GM19240 (cell line): ENCODE data around the gene GSTA2.
"Not testable (repeated sequence)": the region's sequence is repeated elsewhere in the genome, so short reads cannot be mapped to it uniquely, and the experiment has no call there.

Source experiments
- DNase-seq: peaks from one replicate; pipeline ENCODE4 v3.0.0; 2011; ENCODE audit warnings: low spot score; ENCODE audit not compliant: insufficient read length

The GSTA2 gene

DNA sequence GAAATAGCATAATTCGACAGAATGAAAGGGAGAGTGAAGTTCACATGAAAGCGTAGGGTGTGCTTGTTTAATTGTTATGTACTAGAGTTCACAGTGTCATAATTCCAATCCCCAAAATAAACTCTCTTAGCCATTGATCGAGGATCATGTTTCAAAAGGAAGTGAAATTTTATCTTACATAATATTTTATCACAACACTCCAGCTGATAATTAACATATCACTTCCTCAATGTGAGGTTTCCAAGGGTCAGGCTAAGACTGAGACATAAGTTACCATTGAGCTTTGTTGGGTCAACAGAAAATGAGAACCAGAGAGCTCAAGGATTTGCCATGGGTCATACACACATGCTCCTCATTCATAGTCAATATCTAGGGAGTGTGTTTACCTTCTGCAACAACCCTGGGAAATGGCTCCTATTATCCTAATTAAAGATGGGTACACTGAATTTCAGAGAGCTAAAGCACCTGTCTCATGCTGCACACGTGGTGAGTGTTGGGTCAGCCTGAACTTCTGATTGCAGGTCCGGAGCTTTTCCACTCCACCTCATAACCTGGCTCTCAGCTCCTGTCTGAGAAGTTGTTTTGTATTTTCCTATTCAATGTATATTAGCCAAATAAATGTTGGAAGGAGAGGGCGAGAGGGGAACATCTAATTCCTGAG, 3.0 kb downstream of the GSTA2 start:
- no peak for DNase-seq

DNA sequence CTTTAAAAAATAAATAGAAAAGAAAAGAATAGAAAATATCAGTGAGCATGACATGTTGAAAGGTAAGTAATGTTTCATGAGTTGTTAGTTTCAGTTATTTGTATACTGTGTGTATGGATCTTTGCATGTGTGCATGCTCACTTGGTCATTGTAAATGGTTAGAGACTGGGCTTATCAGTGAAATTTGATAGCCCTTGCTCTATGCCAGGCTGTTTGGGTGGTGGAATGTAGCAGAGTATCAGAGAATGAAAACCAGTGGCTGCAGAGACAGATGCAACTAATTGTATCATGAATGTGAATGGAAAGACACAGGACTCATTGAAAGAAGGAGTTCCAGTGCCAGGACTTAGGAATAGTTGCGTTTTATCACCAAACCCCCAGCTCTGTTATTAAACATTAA, 4.2 kb downstream of the GSTA2 start:
- DNase-seq: no peak

DNA sequence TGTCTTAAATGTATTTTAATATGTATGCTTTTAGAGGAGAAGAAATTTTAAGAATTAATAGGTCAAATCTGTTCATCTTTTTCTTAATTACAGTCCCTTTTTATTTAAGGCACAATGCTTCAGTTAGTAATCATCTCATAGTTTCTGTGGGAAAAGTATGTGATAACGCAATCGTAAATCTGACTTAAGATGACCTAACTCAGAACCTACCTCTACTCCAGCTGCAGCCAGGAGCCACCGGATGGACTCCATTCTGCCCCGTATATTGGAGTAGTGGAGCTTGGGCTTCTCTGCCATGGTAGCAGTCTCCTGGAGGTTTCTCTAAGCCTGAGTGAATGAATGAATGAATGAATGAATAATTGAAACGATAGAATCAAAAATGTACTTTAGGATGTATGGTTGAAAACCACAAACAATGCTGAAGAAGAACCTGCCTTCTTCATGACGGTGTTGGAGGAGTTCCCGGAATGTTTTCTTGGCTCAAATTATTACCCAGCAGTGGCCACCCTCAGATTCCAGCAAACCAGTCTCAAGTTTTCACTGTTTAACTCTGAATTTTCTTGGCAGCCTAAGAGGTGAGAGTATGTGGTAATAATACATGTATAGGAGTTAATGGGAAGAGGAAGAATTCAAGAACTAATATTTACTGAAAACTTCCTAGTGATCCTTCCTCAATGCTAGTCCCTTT, 5.5 kb downstream of the GSTA2 start:
- DNase-seq: not testable (repeated sequence)

DNA sequence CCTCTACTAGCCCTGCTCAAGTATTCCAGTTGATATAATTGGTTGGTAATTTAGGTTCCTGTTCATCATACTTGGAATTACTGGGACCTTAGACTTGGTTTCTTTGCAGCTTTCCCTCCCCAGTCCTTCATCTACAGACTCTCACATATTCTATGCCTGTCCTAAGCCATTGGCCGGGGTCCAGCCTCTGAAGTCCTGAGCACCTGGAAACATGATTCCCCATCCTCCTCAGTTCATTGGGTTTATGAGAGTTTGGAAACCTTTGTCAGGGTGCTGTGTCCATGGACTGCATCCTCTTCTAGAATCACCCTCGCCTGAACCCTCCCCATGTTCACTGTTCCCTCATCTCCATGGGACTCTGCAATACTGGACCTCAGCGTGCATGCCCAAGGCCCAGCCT, 8.8 kb downstream of the GSTA2 start:
- DNase-seq: no peak

DNA sequence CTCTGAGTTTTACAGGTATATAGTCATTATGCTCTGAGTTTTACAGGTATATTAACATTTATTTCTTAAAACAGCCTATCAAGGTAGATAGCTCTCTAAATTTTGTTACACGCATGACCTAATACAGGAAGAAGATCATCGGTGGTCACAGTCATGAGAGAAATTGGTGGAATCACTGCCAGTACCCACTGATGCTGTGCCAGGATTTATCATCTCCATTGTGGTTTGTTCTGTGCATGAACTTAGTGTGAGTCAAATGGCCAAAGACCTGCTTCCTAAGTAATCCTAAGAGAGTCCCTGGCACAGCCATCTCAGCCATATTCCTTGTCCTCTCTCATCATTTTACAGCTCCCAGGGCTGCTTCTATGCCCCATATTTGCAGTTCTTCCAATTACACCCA, 10.1 kb downstream of the GSTA2 start:
- not testable (repeated sequence) for DNase-seq

DNA sequence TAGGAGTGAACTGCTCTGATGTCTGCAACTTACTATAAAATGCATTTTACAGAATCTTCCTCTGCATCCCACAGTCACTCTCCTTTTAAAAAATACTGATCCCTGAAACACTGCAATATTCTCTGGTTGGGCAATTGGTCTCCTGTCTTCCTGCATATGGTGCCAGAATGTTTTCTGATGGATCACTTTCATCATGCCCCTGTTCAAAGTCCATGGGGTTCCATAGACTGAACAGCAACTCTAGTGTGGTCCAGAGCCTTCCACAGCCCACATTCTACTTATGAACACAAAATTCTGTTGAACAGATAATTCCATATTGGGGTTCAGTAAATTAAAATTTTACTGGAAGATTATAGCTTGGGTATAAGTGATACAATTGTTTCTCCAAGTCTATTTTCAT, 11.0 kb downstream of the GSTA2 start:
- DNase-seq: no peak

DNA sequence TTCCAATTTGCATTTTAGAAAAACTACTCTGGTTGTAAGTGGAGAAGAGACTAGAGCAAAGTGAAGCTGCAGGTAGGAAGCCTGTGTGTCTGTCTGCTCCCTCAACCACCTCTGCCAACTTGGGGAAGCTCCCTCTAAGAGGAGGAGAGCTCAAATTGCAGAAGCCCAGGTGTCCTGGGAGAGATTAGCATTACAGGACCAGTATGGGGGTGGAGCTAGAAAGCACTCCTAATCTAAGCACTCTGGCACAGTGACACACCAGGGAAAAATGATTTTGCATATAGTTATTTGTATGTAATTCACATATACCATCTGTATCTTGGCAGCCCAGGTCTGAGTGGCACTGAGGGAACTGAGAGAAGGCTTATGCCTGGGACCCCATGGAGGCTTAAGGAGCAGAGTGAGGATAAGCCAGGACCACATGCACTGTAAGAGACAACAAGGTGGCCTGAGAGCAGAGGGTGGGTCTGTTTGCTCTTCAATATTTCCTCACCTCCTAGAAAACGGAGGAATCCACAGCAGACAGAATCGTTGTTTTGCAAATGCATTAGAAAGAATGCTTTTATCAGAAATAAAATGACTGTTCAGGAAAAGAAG, 13.6 kb downstream of the GSTA2 start:
- no peak for DNase-seq

DNA sequence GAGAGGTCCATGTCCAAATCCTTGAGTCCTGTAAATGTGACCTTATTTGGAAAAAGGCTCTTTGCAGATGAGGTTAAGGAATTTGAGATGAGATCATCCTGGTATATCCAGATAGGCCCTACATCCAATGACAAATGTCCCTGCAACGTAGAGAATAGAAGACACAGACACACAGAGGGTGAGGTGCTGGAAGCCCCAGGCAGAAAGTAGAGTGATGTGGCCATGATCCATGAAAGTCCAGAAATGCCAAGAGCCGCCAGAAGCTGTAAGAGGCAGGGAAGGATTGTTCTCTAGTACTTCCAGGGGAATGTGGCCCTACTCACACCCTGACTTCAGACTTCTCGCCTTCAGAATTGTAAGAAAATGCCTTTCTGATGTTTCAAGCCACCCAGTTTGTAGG, 16.0 kb downstream of the GSTA2 start:
- not testable (repeated sequence) for DNase-seq

DNA sequence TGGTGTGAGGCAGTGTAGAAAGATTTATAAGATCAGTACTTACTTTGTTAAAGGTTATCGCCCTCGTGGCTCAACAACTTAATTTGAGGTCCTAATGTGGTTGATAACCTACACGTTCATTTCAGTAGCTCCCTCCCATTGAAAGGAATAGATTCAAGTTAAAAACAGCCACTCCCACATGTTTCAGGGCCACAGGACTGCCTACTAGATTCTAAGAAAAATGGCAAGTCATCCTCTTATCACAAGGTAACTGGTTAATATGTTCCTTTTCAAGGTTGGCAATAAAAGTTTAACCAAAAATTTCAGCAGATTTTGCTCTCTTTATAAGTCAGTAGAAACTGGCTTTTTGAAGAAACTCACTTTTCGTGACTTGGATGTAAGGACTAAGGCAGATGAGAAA, 17.1 kb downstream of the GSTA2 start:
- DNase-seq: no peak

DNA sequence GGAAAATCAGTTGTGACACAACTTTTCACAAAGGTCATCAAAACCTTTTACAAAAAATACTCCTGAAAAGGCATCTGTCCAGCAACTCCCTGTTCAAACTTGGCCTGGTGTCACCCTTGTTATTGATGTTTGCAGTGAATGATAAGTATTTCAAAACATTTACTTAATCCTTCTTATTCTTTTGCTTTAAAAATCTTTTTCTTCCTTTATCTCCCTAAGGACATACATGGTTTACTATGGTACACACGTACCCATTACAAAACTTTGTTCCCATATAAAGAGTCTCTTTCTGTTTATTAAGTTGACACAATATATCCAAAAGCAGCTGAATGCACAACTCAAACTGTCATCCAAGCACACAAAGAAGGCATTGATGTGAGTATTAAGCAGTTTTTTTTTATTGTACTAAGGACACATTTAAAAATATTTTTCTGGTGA, 17.5 kb downstream of the GSTA2 start:
- no peak for DNase-seq

DNA sequence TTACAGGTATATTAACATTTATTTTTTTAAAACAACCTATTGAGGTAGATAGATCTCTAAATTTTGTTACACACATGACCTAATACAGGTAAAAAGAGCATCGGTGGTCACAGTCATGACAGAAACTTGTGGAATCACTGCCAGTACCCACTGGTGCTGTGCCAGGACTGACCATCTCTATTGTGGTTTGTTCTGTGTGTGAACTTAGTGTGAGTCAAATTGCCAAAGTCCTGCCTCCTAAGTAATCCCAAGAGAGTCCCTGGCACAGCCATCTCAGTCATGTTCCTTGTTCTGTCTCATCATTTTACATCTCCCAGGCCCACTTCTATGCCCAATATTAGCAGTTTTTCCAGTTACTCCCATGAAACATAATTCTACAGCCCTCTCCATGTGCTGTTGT, 21.4 kb downstream of the GSTA2 start:
- DNase-seq: no peak

DNA sequence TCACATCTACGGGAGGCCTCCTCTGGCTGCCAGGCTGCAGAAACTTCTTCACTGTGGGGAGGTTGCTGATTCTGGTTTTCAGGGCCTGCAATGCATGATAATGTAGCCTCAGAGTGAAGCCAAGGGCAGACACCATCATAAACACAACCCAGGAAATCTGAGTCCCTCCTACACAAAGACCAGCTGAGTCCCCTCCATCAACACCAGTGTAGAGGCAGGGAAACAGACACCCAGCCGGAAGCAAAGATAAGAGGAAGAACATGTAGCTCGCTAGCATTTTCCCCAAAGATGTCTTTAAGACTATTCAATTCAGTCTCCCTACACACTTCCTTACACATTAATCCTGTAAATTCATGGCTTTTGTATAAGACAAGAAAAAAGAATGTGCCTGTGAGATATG, 23.6 kb downstream of the GSTA2 start:
- DNase-seq: no peak

DNA sequence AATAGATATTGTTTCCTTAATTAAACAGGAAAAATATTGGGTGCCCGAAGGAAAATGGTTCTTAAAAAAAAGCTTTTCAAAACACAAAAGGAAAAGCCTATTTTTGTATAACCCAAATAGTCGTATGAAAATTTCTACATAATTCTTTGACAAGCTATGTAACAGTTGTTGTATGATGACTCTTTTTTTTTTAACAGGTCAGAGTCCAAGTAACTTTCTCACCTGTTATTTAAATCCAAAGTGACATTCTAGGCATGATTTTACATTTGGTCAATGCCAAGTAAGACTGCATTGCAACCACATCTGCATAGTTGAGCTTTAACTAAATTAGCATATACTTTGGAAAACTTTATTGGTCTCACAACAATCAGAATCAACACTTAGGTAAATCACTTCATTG, 24.1 kb downstream of the GSTA2 start:
- no peak for DNase-seq

DNA sequence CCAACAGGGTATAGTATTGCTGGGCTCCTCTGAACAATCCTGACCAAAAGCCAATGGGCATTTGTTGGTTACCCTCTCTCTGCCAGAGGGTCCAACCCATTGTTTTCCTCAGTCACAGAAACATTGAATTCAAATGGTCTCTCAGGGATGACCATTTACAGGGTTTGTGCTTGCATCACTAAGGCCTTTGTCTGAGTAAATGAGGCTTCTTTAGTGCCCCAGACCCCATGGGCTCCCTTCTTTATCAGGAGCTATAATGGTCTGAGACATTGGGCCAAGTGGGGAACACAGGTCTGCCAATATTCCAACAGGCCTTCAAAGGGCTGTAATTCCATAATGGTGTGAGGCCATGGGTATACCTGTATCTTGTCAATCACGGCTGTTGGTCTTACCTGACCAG, 27.1 kb downstream of the GSTA2 start:
- DNase-seq: no peak

DNA sequence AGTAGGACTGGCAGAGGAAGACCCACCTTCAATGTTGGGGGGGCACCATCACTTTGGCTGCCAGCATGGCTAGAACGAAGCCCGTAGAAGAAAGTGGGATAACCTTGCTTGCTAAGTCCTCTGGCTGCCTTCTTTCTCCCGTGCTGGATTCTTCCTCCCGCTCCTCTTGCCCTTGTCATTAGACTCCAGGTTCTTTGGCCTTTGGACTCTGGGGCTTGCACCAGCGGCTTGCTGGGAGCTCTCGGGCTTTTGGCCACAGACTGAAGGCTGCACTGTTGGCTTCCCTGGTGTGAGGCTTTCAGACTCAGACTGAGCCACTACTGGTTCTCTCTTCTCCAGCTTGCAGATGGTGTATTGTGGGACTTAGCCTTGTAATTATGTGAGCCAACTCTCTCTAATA, 28.2 kb downstream of the GSTA2 start:
- no peak for DNase-seq

DNA sequence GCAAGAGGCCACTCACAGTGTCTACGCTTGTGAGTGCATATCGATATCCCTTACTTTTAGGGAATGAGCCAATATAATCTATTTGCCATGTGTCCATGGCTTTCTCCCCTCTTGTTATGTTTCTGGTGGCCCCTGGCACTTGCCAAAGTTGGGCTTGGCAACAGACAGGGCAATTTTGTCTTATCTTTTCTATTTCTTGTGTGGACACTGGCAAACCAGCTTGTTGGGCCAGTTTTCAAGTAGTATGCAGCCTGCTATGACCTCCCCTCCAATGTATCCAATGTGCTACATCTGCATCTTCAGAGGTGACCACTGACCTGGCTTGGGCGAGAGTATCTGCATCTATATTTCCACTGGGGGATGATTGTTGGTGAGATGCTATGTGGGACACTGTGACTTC, 29.2 kb downstream of the GSTA2 start:
- DNase-seq: no peak

DNA sequence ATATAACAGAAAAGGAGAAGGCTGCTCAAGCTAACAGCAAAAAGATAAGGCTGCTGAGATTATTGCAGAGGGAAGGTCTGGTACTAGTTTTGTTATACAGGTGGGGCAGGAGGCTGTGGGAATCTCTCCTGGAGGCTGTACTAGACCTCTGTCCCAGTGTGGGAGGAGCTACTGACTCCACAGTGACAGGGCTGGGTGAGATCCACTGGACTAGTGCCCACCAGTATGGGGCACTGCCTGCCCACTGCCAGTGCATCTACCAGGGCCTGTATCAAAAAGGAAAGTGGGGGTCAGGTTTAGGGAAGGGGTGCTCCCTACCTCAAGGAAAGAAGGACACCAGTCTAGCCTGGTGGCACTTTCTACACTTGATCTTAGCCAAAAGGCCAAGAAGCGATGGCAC, 30.1 kb downstream of the GSTA2 start:
- DNase-seq: no peak

DNA sequence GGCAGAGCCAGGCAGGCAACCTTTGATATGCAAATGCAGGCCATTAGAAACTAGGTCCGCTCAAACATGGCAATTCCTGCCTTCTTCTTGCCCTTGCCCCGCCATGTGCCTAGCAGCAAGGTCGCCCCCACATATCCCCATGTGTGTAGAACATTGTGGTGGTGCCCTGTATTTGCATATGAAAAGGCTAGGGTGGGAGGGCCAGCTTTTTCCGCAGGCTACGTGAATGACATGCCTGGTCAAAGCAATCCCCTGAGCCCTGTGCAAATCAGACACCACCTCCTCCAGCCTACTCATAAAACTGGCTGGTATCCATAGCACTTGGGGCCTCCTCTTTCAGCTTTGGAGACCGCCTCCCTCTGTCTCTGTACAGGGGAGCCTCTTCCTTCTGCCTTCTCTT, 31.6 kb downstream of the GSTA2 start:
- DNase-seq: no peak

DNA sequence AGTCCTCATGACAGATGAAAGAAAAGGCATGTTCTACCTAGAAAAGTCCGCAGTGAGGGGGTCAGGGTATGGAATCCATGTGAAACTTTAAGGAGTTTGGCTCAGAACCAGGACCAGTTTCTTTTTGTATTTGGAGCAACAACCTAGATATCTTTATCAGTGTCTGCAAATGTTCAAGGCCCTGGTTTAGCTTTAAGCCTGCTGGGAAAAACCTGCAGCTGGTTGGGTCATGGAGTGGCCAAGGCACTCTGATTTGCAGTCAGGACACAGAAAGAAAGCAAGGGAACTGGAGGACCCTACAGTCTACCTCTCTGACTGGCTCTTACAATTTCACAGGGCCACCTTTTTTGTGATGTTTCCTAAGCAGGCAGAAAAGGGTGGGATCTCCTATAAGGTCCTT, 33.7 kb downstream of the GSTA2 start:
- no peak for DNase-seq

DNA sequence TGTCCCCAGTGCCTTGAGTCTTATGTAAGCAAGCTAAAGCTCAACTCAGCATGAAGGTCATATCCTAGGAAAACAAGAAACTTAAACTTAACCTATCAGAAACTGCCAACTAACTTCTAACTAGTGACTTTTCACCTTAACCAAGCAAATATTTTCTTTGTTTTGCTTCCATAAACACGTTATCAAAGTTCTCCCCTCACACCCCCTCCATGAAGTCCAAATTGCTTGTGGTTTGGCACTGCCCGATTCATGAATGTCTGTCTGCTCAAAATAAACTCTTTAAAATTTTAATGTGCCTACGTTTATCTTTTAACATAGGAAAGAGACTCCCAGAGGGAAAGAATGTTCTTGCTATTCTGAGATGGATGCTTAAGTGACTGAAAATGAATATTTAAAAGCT, 34.9 kb downstream of the GSTA2 start:
- no peak for DNase-seq

DNA sequence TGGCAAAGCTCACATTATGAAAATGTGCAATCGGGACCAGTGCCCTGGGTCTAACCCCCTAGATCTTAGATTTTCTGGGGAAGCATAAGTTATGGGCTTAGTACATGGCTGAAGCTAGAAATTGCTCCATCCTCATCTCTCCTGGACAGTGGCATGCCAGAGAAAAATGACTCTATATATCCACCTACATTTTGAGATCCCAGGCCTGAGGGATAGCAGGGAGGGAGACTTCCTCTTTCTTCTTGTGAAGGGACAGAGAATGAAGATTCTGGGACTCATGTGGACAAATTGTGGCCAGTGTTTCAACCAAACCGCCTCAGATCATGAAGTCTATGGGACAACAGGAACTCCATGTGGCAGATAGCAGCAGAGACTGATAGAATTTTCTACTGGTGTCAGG, 35.4 kb downstream of the GSTA2 start:
- no peak for DNase-seq

DNA sequence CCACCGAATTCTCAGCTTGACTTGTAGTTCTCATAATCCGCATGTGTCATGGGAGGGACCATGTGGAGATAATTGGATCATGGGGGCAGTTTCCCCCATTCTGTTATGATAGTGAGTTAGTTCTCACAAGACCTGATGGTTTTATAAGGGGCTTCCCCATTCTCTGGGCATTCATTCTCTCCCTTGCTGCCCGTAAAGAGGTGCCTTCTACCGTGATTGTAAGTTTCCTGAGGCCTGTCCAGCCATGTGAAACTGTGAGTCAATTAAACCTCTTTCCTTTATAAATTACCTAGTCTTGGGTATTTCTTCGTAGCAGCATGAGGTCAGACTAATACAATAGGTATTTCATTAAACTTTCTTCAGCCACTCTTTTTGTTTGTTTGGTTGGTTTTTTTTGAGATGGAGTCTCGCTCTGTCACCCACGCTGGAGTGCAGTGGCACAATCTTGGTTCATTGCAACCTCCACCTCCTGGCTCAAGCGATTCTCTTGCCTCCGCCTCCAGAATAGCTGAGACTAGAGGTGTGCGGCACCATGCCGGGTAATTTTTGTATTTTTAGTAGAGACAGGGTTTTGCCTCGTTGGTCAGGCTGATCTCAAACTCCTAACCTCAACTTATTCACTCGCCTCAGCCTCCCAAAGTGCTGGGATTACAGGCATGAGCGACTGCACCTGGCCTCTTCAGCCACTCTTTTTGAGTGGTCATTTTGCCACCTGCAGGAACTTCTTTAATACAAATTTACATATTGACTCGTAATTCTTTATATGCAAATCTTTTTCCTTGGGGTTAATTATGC, 36.3 kb downstream of the GSTA2 start:
- DNase-seq: no peak
